ENCODE data around the gene CCL13.

Gene CCL13

GRCh38 chr17:34399725-34400124 is 43.4 kb downstream of the CCL13 start:
- Histone ChIP-seq H3K4me1 (ENCODE audit: control insufficient read depth in 1 of 2, insufficient read depth in 2 of 2, low read length in 2 of 2) (no peaks in the 10 kb centered on the region), H4K12ac (ENCODE audit: low read depth, low read length) (no peak overlapping the region), H3K4me3 (ENCODE audit: low read depth, low read length) (no peak overlapping the region), H2BK120ac (ENCODE audit: insufficient read depth, low read length, poor library complexity) (no peak overlapping the region), H3K27ac (ENCODE audit: low read depth, low read length) (no peak overlapping the region), H2AFZ (ENCODE audit: insufficient read depth, low read length, poor library complexity) (no peak overlapping the region), H3K79me1 (ENCODE audit: low read length) (no peaks in the 10 kb centered on the region), H3K23ac (ENCODE audit: low read length) (no peak overlapping the region), H3K36me3 (ENCODE audit: control insufficient read depth in 1 of 2, insufficient read depth in 2 of 2, low read length in 2 of 2) (no peaks in the 10 kb centered on the region), H4K91ac (ENCODE audit: low read depth, low read length) (no peak overlapping the region), H2BK5ac (ENCODE audit: low read depth, low read length, poor library complexity) (no peak overlapping the region), H3K4ac (ENCODE audit: low read depth, low read length) (no peak overlapping the region), H3K18ac (ENCODE audit: low read length) (no peak overlapping the region), H3K14ac (ENCODE audit: low read length) (no peak overlapping the region), H3K27me3 (ENCODE audit: insufficient read depth, low read length) (no peaks in the 10 kb centered on the region), H2AK5ac (ENCODE audit: low read length) (no peak overlapping the region), H3K9ac (ENCODE audit: low read length) (no peak overlapping the region), H2BK12ac (ENCODE audit: low read length) (no peak overlapping the region), H3K79me2 (ENCODE audit: control insufficient read depth, insufficient read depth, low read length, poor library complexity) (no peaks in the 10 kb centered on the region), H3K9me3 (ENCODE audit: insufficient read depth, low read depth, low read length) (no peaks in the 10 kb centered on the region), H3K4me2 (ENCODE audit: low read length) (no peak overlapping the region), H4K8ac (ENCODE audit: low read depth, low read length) (no peak overlapping the region)
- WGBS (ENCODE audit: extremely low coverage, insufficient coverage, insufficient read length), result no CpG with 5 or more reads among the region's 1 CpG
- no peak for DNase-seq

DNA sequence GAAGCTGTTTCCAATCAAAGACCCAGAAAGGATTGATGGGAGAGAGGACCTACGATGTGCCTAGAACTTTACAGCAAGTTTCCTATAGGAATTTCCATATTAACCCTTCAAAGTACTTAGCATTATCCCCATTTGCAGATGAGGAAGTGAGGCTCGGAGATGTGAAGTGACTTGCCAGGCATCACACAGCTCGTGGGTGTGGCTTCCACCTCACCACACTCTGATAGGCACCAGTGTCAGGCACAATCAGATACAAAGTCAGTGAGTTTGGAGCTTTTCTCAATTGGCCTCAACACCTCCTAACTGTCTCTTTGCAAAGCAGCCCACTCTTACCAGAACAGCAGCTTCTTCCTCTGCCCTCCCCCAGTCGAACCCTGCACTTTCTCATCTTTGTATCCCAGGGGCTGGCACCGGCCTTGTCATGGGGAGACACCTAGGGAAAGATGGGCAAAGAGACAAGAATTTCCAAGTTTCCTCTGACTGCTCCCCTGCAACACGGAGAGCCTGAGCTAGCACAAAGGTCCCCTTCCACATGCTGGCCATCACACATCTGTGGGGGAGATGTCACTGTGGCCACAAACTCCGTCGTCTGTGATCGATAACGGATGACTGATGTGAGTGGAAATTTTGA is 44.1 kb downstream of the CCL13 start:
- no CpG with 5 or more reads among the region's 10 CpGs for WGBS (ENCODE audit: extremely low coverage, insufficient coverage, insufficient read length)
- Histone ChIP-seq H3K36me3 (ENCODE audit: control insufficient read depth in 1 of 2, insufficient read depth in 2 of 2, low read length in 2 of 2) (no peaks in the 10 kb centered on the region), H3K27me3 (ENCODE audit: insufficient read depth, low read length) (no peaks in the 10 kb centered on the region), H3K14ac (ENCODE audit: low read length) (no peak overlapping the region), H2AFZ (ENCODE audit: insufficient read depth, low read length, poor library complexity) (no peak overlapping the region), H3K9ac (ENCODE audit: low read length) (no peak overlapping the region), H2BK12ac (ENCODE audit: low read length) (no peak overlapping the region), H4K8ac (ENCODE audit: low read depth, low read length) (no peak overlapping the region), H3K27ac (ENCODE audit: low read depth, low read length) (no peak overlapping the region), H3K18ac (ENCODE audit: low read length) (no peak overlapping the region), H3K4me2 (ENCODE audit: low read length) (no peak overlapping the region), H4K12ac (ENCODE audit: low read depth, low read length) (no peak overlapping the region), H3K9me3 (ENCODE audit: insufficient read depth, low read depth, low read length) (no peaks in the 10 kb centered on the region), H3K79me1 (ENCODE audit: low read length) (no peaks in the 10 kb centered on the region), H3K79me2 (ENCODE audit: control insufficient read depth, insufficient read depth, low read length, poor library complexity) (no peaks in the 10 kb centered on the region), H2BK120ac (ENCODE audit: insufficient read depth, low read length, poor library complexity) (no peak overlapping the region), H2BK5ac (ENCODE audit: low read depth, low read length, poor library complexity) (no peak overlapping the region), H3K4ac (ENCODE audit: low read depth, low read length) (no peak overlapping the region), H3K23ac (ENCODE audit: low read length) (no peak overlapping the region), H3K4me1 (ENCODE audit: control insufficient read depth in 1 of 2, insufficient read depth in 2 of 2, low read length in 2 of 2) (no peaks in the 10 kb centered on the region), H2AK5ac (ENCODE audit: low read length) (no peak overlapping the region), H3K4me3 (ENCODE audit: low read depth, low read length) (no peak overlapping the region), H4K91ac (ENCODE audit: low read depth, low read length) (no peak overlapping the region)
- no peak for DNase-seq

DNA sequence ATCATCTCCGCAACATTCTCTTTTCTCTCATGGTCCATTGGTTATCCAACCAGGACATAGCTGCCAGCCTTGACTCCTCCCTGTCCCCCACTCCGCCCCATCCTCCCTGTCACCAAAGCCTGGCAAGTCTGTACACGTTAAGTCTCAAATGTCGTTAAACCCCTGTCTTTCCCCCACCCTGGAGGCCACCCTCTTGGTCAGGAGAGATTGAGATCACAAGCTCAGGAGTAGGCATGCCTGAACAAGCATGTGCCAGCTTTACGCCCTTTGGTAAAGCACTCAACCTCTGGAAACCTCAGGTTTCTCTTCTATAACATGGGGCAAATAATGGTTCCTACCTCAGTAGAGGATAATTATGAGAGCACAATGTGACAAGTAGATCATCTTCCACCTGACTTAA is 44.9 kb downstream of the CCL13 start:
- no peaks in the 10 kb centered on the region for H3K79me2 ChIP-seq (ENCODE audit: control insufficient read depth, insufficient read depth, low read length, poor library complexity)
- DNase-seq, result no peak
- no peaks in the 10 kb centered on the region for H3K9me3 ChIP-seq (ENCODE audit: insufficient read depth, low read depth, low read length)
- H4K91ac ChIP-seq (ENCODE audit: low read depth, low read length), result no peak overlapping the region
- H3K4me1 ChIP-seq (ENCODE audit: control insufficient read depth in 1 of 2, insufficient read depth in 2 of 2, low read length in 2 of 2), result no peaks in the 10 kb centered on the region
- H3K27ac ChIP-seq (ENCODE audit: low read depth, low read length), result no peak overlapping the region
- H3K36me3 ChIP-seq (ENCODE audit: control insufficient read depth in 1 of 2, insufficient read depth in 2 of 2, low read length in 2 of 2), result no peaks in the 10 kb centered on the region
- no peak overlapping the region for H2AFZ ChIP-seq (ENCODE audit: insufficient read depth, low read length, poor library complexity)
- H3K4me2 ChIP-seq (ENCODE audit: low read length), result no peak overlapping the region
- no peak overlapping the region for H2BK12ac ChIP-seq (ENCODE audit: low read length)
- H3K14ac ChIP-seq (ENCODE audit: low read length), result no peak overlapping the region
- no peak overlapping the region for H4K8ac ChIP-seq (ENCODE audit: low read depth, low read length)
- H3K4ac ChIP-seq (ENCODE audit: low read depth, low read length), result no peak overlapping the region
- no peak overlapping the region for H2BK5ac ChIP-seq (ENCODE audit: low read depth, low read length, poor library complexity)
- H3K23ac ChIP-seq (ENCODE audit: low read length), result no peak overlapping the region
- H3K79me1 ChIP-seq (ENCODE audit: low read length), result no peaks in the 10 kb centered on the region
- H2AK5ac ChIP-seq (ENCODE audit: low read length), result no peak overlapping the region
- H3K4me3 ChIP-seq (ENCODE audit: low read depth, low read length), result no peak overlapping the region
- no peak overlapping the region for H3K18ac ChIP-seq (ENCODE audit: low read length)
- no peak overlapping the region for H4K12ac ChIP-seq (ENCODE audit: low read depth, low read length)
- no peak overlapping the region for H2BK120ac ChIP-seq (ENCODE audit: insufficient read depth, low read length, poor library complexity)
- no CpG with 5 or more reads among the region's 5 CpGs for WGBS (ENCODE audit: extremely low coverage, insufficient coverage, insufficient read length)
- H3K9ac ChIP-seq (ENCODE audit: low read length), result no peak overlapping the region
- no peaks in the 10 kb centered on the region for H3K27me3 ChIP-seq (ENCODE audit: insufficient read depth, low read length)

DNA sequence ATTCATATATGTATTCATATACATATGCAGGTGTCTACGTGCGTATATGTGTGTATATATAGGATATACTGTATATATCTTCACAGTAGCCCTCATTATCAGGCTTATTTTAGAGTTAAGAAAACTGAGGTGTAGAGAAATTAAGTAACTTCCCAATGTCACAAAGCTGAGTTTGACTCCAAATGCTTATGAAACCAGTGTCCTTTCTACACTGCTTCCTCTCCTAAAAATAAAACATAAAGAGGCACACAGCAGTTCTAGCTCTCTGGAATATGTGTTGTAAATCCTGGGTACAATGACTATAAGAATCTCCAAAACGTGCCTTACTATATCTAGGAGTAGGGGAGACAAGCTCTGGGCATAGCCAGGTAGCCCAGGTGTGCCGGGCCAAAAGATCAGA is 46.7 kb downstream of the CCL13 start:
- H3K4me1 ChIP-seq (ENCODE audit: control insufficient read depth in 1 of 2, insufficient read depth in 2 of 2, low read length in 2 of 2), result no peaks in the 10 kb centered on the region
- H2BK5ac ChIP-seq (ENCODE audit: low read depth, low read length, poor library complexity), result no peak overlapping the region
- no peaks in the 10 kb centered on the region for H3K36me3 ChIP-seq (ENCODE audit: control insufficient read depth in 1 of 2, insufficient read depth in 2 of 2, low read length in 2 of 2)
- no peak overlapping the region for H2AFZ ChIP-seq (ENCODE audit: insufficient read depth, low read length, poor library complexity)
- no peak for DNase-seq
- no peak overlapping the region for H4K12ac ChIP-seq (ENCODE audit: low read depth, low read length)
- H4K91ac ChIP-seq (ENCODE audit: low read depth, low read length), result no peak overlapping the region
- no peak overlapping the region for H3K9ac ChIP-seq (ENCODE audit: low read length)
- no peak overlapping the region for H3K4me3 ChIP-seq (ENCODE audit: low read depth, low read length)
- no peak overlapping the region for H3K14ac ChIP-seq (ENCODE audit: low read length)
- H3K79me1 ChIP-seq (ENCODE audit: low read length), result no peaks in the 10 kb centered on the region
- H3K27ac ChIP-seq (ENCODE audit: low read depth, low read length), result no peak overlapping the region
- H3K9me3 ChIP-seq (ENCODE audit: insufficient read depth, low read depth, low read length), result no peaks in the 10 kb centered on the region
- H3K23ac ChIP-seq (ENCODE audit: low read length), result no peak overlapping the region
- WGBS (ENCODE audit: extremely low coverage, insufficient coverage, insufficient read length), result no CpG with 5 or more reads among the region's 4 CpGs
- no peak overlapping the region for H2AK5ac ChIP-seq (ENCODE audit: low read length)
- no peaks in the 10 kb centered on the region for H3K27me3 ChIP-seq (ENCODE audit: insufficient read depth, low read length)
- no peaks in the 10 kb centered on the region for H3K79me2 ChIP-seq (ENCODE audit: control insufficient read depth, insufficient read depth, low read length, poor library complexity)
- no peak overlapping the region for H3K18ac ChIP-seq (ENCODE audit: low read length)
- no peak overlapping the region for H4K8ac ChIP-seq (ENCODE audit: low read depth, low read length)
- H2BK120ac ChIP-seq (ENCODE audit: insufficient read depth, low read length, poor library complexity), result no peak overlapping the region
- H3K4me2 ChIP-seq (ENCODE audit: low read length), result no peak overlapping the region
- H3K4ac ChIP-seq (ENCODE audit: low read depth, low read length), result no peak overlapping the region
- no peak overlapping the region for H2BK12ac ChIP-seq (ENCODE audit: low read length)

Measured in trophoblast cell (in vitro differentiated cells and primary cell).